ENCODE results near the gene JCHAIN.
"Not testable (repeated sequence)": the region's sequence is repeated elsewhere in the genome, so short reads cannot be mapped to it uniquely, and the experiment has no call there.

JCHAIN gene

GRCh38 chr4:70666369-70666768 lies at the start of gene JCHAIN:
JCHAIN (minus strand) TSS chr4:70666508; CDS start chr4:70666490, 18 bp downstream.
- DNase-seq (ENCODE audit: low read depth in 2 of 2): no peak

- no peak for DNase-seq (ENCODE audit: low read depth in 2 of 2)
Observed at GRCh38 chr4:70715097-70715496, 48.8 kb upstream of the JCHAIN start.

- no peak for DNase-seq (ENCODE audit: low read depth in 2 of 2)
Observed at GRCh38 chr4:70714079-70714887, 48.0 kb upstream of the JCHAIN start.

- DNase-seq (ENCODE audit: low read depth in 2 of 2): no peak
Observed at GRCh38 chr4:70713453-70714078, 47.3 kb upstream of the JCHAIN start.

- no peak for DNase-seq (ENCODE audit: low read depth in 2 of 2)
Observed at GRCh38 chr4:70712604-70713452, 46.5 kb upstream of the JCHAIN start.

- DNase-seq (ENCODE audit: low read depth in 2 of 2): no peak
Observed at GRCh38 chr4:70712150-70712549, 45.8 kb upstream of the JCHAIN start.

GRCh38 chr4:70711599-70711998 lies 45.3 kb upstream of the JCHAIN start:
- no peak for DNase-seq (ENCODE audit: low read depth in 2 of 2)

- DNase-seq (ENCODE audit: low read depth in 2 of 2): no peak
Observed at GRCh38 chr4:70709611-70710205, 43.4 kb upstream of the JCHAIN start.

- DNase-seq (ENCODE audit: low read depth in 2 of 2): no peak
Observed at GRCh38 chr4:70706516-70706915, 40.2 kb upstream of the JCHAIN start.

GRCh38 chr4:70706044-70706461 lies 39.7 kb upstream of the JCHAIN start:
- DNase-seq (ENCODE audit: low read depth in 2 of 2): no peak

GRCh38 chr4:70705183-70706043 lies 39.1 kb upstream of the JCHAIN start:
- DNase-seq (ENCODE audit: low read depth in 2 of 2): peak; percentile 43 to 50

- no peak for DNase-seq (ENCODE audit: low read depth in 2 of 2)
Observed at GRCh38 chr4:70704931-70705182, 38.5 kb upstream of the JCHAIN start.

- DNase-seq (ENCODE audit: low read depth in 2 of 2): peak in 1 of 2 donors; percentile 27
Observed at GRCh38 chr4:70704215-70704930, 38.1 kb upstream of the JCHAIN start.

- DNase-seq (ENCODE audit: low read depth in 2 of 2): no peak
Observed at GRCh38 chr4:70703619-70704214, 37.4 kb upstream of the JCHAIN start.

GRCh38 chr4:70702592-70702991 lies 36.3 kb upstream of the JCHAIN start:
- not testable (repeated sequence) for DNase-seq (ENCODE audit: low read depth in 2 of 2)

- no peak for DNase-seq (ENCODE audit: low read depth in 2 of 2)
Observed at GRCh38 chr4:70701271-70701670, 35.0 kb upstream of the JCHAIN start.

GRCh38 chr4:70700712-70701111 lies 34.4 kb upstream of the JCHAIN start:
- DNase-seq (ENCODE audit: low read depth in 2 of 2): no peak

- not testable (repeated sequence) for DNase-seq (ENCODE audit: low read depth in 2 of 2)
Observed at GRCh38 chr4:70698435-70698834, 32.1 kb upstream of the JCHAIN start.

GRCh38 chr4:70694633-70695032 lies 28.3 kb upstream of the JCHAIN start:
- not testable (repeated sequence) for DNase-seq (ENCODE audit: low read depth in 2 of 2)

GRCh38 chr4:70691661-70692060 lies 25.4 kb upstream of the JCHAIN start:
- no peak for DNase-seq (ENCODE audit: low read depth in 2 of 2)

All from activated CD8-positive, alpha-beta memory T cell treated with anti-CD3 and anti-CD28 coated beads for 4 hours (primary cell).